DMS153 treated with DMSO at 0.1 percent for 48 hours (cell line): Measurements from ENCODE around the gene CXorf66.
"Not testable (repeated sequence)": the region's sequence is repeated elsewhere in the genome, so short reads cannot be mapped to it uniquely, and the experiment has no call there.

ENCODE experiments used
- DNase-seq: peaks from one replicate; lab custom pipeline; 2025; ENCODE audit not compliant: unreplicated experiment; lab: John Stamatoyannopoulos, UW

CXorf66 gene

GRCh38 chrX:139929876-139930275, 35.4 kb downstream of the CXorf66 start:
- no peak for DNase-seq

- no peak for DNase-seq
Observed at GRCh38 chrX:139924696-139925095, 40.6 kb downstream of the CXorf66 start.

- no peak for DNase-seq
Observed at GRCh38 chrX:139924069-139924695, 41.1 kb downstream of the CXorf66 start.

DNA sequence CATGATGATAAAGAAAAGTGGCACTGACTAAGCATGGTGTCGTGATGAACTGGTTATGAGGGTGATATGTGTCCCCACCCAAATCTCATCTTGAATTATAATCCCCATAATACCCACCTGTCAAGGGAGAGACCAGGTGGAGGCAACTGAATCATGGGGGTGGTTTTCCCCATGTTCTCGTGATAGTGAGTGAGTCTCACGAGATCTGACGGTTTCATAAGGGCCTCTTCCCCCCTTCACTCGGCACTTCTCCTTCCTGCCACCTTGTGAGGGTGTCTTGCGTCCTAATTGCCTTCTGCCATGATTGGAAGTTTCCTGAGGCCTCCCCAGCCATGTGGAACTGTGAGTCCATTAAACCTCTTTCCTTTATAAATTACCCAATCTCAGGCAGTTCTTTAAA, 44.2 kb downstream of the CXorf66 start:
- DNase-seq: not testable (repeated sequence)

DNA sequence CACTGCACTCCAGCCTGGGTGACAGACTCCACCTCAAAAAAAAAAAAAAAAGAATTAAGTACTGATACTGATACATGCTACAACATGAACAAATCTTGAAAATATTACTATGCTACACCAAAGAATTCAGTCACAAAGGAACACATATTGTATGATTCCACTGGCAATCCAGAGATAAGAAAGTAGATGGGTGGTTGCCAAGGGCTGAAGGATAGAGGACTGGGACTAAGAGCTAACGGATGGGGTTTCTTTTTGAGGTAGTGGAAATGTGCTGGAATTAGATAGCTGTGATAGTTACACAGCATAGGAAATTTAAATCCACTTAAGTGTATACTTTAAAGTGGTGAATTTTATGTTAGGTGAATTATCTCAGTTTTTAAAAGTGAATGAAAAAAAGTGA, 45.0 kb downstream of the CXorf66 start:
- no peak for DNase-seq

DNA sequence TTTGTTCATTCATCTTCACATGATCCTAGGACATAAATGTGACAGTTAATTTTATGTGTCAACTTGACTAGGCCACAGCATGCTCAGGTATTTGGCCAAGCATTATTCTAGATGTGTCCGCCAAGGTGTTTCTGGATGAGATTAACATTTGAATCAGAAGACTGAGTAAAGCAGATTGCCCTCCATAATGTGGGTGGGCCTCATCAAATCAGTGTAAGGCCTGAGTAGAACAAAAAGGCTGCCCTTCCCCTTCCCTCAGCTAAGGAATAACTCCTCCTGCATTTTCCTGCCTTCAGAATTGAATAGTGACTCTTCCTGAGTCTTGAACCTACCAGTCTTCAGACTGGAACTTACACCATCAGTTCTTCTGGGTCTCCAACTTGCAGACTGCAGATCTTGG, 50.9 kb downstream of the CXorf66 start:
- no peak for DNase-seq

DNA sequence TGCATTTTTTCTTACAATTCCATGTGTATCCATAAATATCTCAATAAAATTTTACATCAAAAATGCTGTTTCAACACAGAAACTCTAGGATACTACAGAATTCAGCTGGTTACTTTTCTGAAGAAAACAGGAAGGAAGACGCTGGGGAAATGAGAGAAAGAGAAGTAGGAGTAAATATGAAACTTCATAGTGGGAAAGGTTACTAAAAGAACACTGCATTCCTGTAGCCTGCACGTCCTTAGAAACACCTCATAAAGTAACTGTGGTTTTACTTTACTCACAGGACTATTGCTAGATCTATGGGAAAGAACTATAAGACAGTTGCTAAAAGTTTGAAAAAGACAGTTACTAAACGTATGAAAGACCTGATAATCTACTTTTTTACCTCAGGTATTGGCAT, 55.6 kb downstream of the CXorf66 start:
- no peak for DNase-seq

GRCh38 chrX:139907078-139907477, 58.2 kb downstream of the CXorf66 start:
- DNase-seq: no peak

GRCh38 chrX:139905743-139906142, 59.6 kb downstream of the CXorf66 start:
- DNase-seq: no peak
